PC-3 (cell line): ENCODE measurements around the gene SAMD8.

ENCODE experiments used
- CTCF ChIP-seq: fragments of 300-600 bp; sonication (generic); conservative IDR thresholded peaks from 2 replicates; pipeline ENCODE4 v1.5.1; 2017; ENCODE audit warnings: antibody characterized with exemption, low read depth, mild to moderate bottlenecking, low read length
- EZH2 ChIP-seq: fragments of 300-600 bp; sonication (generic); IDR thresholded peaks from one replicate; pipeline ENCODE4 v1.6.1; 2017; ENCODE audit warnings: antibody characterized with exemption, mild to moderate bottlenecking, low read length; ENCODE audit not compliant: unreplicated experiment
- EZH2phosphoT487 ChIP-seq: fragments of 300-600 bp; sonication (generic); IDR thresholded peaks from 2 replicates; pipeline ENCODE4 v1.6.1; 2018; ENCODE audit warnings: mild to moderate bottlenecking, antibody characterized with exemption, low read length, borderline replicate concordance

DNA sequence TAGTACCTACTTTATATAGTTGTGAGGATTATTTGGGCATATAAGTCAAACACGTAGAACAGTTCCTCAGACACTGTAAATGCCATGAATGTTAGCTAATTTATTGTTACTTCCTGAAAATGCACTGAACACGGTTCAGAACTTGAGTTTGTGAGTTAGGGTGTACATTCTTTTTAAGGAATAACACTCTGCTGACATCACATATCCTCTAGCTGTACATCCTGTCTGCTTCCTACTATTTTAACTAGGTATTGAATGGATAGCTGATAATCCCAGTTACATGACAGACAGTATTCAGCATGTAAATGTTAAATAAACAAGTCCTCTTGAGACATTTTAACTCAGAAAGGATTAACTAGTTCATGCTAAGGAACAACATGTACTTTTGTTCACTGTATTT, 16.0 kb downstream of the SAMD8 start:
- no peak for TF ChIP-seq CTCF
- no peak for TF ChIP-seq EZH2
- no peak for TF ChIP-seq EZH2phosphoT487
